K562 (cell line): Measurements from ENCODE around the gene PLEKHN1. TPM values are rescaled to one million over a fixed set of nuclear protein-coding genes. Genes with fewer than 3 reads are reported as not detected.

Experiments
- CTBP1 ChIP-seq: fragments of 450-650 bp; IDR thresholded peaks from 2 replicates; pipeline ENCODE4 v1.6.1; 2016; ENCODE audit warnings: borderline replicate concordance
- MEIS2 ChIP-seq: fragments of 450-650 bp; IDR thresholded peaks from 2 replicates; pipeline ENCODE4 v1.6.1; 2014; ENCODE audit warnings: mild to moderate bottlenecking; ENCODE audit not compliant: partially characterized antibody
- PHB2 ChIP-seq: fragments of 450-650 bp; IDR thresholded peaks from 2 replicates; pipeline ENCODE4 v1.6.1; 2017; ENCODE audit warnings: low read depth
- POLR2AphosphoS5 ChIP-seq: IDR thresholded peaks from 2 replicates; pipeline ENCODE4 v1.6.1; 2011; ENCODE audit warnings: mild to moderate bottlenecking, low read depth, low read length, moderate library complexity; ENCODE audit not compliant: control insufficient read depth, insufficient read depth
- TBL1XR1 ChIP-seq, 2 experiments: IDR thresholded peaks; 2 replicates each; pipeline ENCODE4 v1.6.1; 2012; ENCODE audit warnings: improper control_type of control experiment in 2 of 2, low read length in 2 of 2, mild to moderate bottlenecking in 1 of 2
- polyA plus RNA-seq, 8 experiments: library from polyadenylated mRNA; depleted of rRNA in 4 of 8; stranded (reverse) in 5 of 8; unstranded in 3 of 8; fragments of >200 nt; fragmentation: Nextera tagmentation in 2 of 8; fragmentation: Illumina TruSeq in 1 of 8; extraction: Ambion mirVana in 2 of 8; extraction: Trizol in 1 of 8; gene quantifications; 2 replicates each; pipeline versions ENCODE4 v1.2.1 to v1.2.3, GENCODE V29; 2011 to 2014; ENCODE audit warnings: inconsistent platforms in 1 of 8, missing spikeins in 1 of 8
- total RNA-seq, 7 experiments: library from RNA; depleted of rRNA in 6 of 7; stranded (reverse); fragments of >200 nt in 6 of 7; fragmentation: Illumina TruSeq in 2 of 7; extraction: Trizol in 2 of 7; gene quantifications; 2 replicates each; pipeline versions ENCODE4 v1.2.1 to v1.2.3, GENCODE V29; 2011 to 2021; ENCODE audit warnings: low replicate concordance in 1 of 7
- TF ChIP-seq, protein P1 (sequence below): fragments of 250-450 bp; sonication (Bioruptor Pico); IDR thresholded peaks from 2 replicates; pipeline ENCODE4 v1.5.0; 2021; ENCODE audit warnings: mild to moderate bottlenecking, borderline replicate concordance
- TF ChIP-seq, protein P2 (sequence below), 3 experiments: fragments of 200-800 bp in 1 of 3; sonication (Bioruptor generic) in 1 of 3; sonication (generic) in 1 of 3; formaldehyde crosslinking in 1 of 3; IDR thresholded peaks; 2 replicates each; pipeline versions ENCODE4 v1.6.1 to v1.8.0; 2016 to 2022; ENCODE audit warnings: mild to moderate bottlenecking in 2 of 3, missing compliant biosample characterization in 2 of 3, missing genetic modification characterization in 2 of 3, missing genetic modification reagents in 1 of 3

The PLEKHN1 gene
- total and polyA plus RNA-seq, 9 of the 15 experiments (the other 6 are each of a cell fraction or from before 2014, with no cell fraction given): 0.07 to 1.5 (median 0.13) TPM; not detected in 2

DNA sequence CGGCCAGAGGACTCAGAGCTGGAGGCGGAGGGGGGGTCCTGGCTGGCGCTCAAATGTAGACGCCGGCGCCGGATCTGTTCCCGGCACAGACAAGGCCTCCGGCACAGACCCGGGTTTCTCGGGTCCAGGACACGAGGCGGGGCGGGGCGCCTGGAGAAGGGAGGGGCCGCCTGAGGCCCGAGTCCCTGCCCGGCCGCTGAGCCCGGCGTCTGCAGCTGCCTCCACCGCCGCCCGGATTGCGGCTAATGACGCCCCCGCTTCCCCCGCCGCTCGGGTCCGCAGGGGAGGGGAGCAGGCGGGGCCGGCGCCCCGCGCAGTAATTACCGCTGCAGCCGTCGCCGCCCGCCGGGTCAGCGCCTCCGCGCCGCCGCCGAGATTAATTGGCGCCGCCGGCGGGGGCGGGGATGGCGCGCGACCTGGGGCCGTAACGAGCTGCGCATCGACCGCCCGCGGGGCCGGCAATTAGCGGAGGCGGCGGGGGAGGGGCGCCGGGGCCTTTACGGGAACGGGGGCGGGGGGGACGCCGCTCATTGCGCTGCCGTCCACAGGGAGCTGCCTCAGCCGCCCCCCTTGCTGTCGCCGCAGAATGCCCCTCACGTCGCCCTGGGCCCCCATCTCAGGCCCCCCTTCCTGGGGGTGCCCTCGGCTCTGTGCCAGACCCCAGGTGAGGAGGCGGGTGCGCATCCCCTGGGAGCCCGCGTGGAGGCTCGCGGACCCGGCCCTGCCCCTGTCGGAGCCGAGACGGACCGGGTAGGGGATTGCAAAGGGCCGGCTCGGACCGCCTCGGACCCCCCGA, 24.5 kb upstream of the PLEKHN1 start (continued):
- TF ChIP-seq, protein P1, sequence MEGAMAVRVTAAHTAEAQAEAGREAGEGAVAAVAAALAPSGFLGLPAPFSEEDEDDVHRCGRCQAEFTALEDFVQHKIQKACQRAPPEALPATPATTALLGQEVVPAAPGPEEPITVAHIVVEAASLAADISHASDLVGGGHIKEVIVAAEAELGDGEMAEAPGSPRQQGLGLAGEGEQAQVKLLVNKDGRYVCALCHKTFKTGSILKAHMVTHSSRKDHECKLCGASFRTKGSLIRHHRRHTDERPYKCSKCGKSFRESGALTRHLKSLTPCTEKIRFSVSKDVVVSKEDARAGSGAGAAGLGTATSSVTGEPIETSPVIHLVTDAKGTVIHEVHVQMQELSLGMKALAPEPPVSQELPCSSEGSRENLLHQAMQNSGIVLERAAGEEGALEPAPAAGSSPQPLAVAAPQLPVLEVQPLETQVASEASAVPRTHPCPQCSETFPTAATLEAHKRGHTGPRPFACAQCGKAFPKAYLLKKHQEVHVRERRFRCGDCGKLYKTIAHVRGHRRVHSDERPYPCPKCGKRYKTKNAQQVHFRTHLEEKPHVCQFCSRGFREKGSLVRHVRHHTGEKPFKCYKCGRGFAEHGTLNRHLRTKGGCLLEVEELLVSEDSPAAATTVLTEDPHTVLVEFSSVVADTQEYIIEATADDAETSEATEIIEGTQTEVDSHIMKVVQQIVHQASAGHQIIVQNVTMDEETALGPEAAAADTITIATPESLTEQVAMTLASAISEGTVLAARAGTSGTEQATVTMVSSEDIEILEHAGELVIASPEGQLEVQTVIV (CRISPR knock-in tag): no peak
- TF ChIP-seq, protein P2, sequence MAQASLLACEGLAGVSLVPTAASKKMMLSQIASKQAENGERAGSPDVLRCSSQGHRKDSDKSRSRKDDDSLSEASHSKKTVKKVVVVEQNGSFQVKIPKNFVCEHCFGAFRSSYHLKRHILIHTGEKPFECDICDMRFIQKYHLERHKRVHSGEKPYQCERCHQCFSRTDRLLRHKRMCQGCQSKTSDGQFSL (CRISPR knock-in tag; IDR thresholded peaks at IDR 0.05): no peak
- TF ChIP-seq, protein P2 (tag; IDR thresholded peaks at IDR 0.05): peak in 1 of 2 experiments; percentile 29; a peak in 2 of 4 replicates
- TF ChIP-seq TBL1XR1 (IDR thresholded peaks at IDR 0.05; ENCODE audit: low read length in 2 of 2): peak in 1 of 2 experiments; percentile 17; a peak in 1 of 4 replicates
- TF ChIP-seq PHB2: no peak
- peak; percentile 52 for TF ChIP-seq MEIS2
- TF ChIP-seq CTBP1: peak; percentile 96
- peak; percentile 22; the same call in 1 of the 2 replicates for TF ChIP-seq POLR2AphosphoS5
- TF ChIP-seq, all 486 proteins: peak for 54
